Fibroblast of the aortic adventitia (primary cell): ENCODE results near the gene HOXB3. TPM values are rescaled to one million over a fixed set of nuclear protein-coding genes. Genes with fewer than 3 reads are reported as not detected.

ENCODE experiments used
- DNase-seq: peaks from one replicate; pipeline ENCODE4 v3.0.0-alpha.2; 2010; ENCODE audit warnings: low read depth
- H3K4me3 ChIP-seq: 2 replicates; pipeline ENCODE4 v1.5.1; 2011; ENCODE audit warnings: low read depth, mild to moderate bottlenecking, control low read depth, low read length, moderate library complexity
- CTCF ChIP-seq: IDR thresholded peaks from 2 replicates; pipeline ENCODE4 v1.5.1; 2011; ENCODE audit warnings: mild to moderate bottlenecking, low read length, control low read depth, inconsistent platforms; ENCODE audit not compliant: insufficient read depth
- total RNA-seq: library from RNA; depleted of rRNA; stranded (reverse); fragments of >200 nt; gene quantifications from 2 replicates; pipeline ENCODE4 v1.2.3, GENCODE V29; 2012; ENCODE audit warnings: low replicate concordance

Gene HOXB3
- total RNA-seq, 1 donor = 9.7 TPM

GRCh38 chr17:48579471-48579759 is 10.6 kb downstream of the HOXB3 start:
- TF ChIP-seq CTCF = no peak
- peak overlapping the region; percentile 77 for H3K4me3 ChIP-seq
- no peak for DNase-seq

- H3K4me3 ChIP-seq = peak overlapping the region; percentile 77
- no peak for TF ChIP-seq CTCF
These were observed 11.2 kb downstream of the HOXB3 start for GRCh38 chr17:48578616-48579470.

GRCh38 chr17:48577946-48578615 is 12.0 kb downstream of the HOXB3 start, which contains the start of gene HOXB4:
Gene HOXB4, minus strand, starts transcription at chr17:48578350. Its CDS starts 31 bp downstream, at chr17:48578319.
- TF ChIP-seq CTCF = no peak
- DNase-seq = peak; percentile 85

More at GRCh38 chr17:48578616-48579470, 11.2 kb downstream of the HOXB3 start:
- DNase-seq = peak; percentile 54

GRCh38 chr17:48577330-48577945 is 12.6 kb downstream of the HOXB3 start:
- H3K4me3 ChIP-seq = peak overlapping the region; percentile 77
- DNase-seq = peak; percentile 81
- no peak for TF ChIP-seq CTCF

More at GRCh38 chr17:48577946-48578615, 12.0 kb downstream of the HOXB3 start, which contains the start of gene HOXB4:
- H3K4me3 ChIP-seq = peak within 1 kb of the TSS; percentile 77

- H3K4me3 ChIP-seq = peak overlapping the region; percentile 77
- DNase-seq = peak; percentile 84
- TF ChIP-seq CTCF = no peak
These were observed 13.3 kb downstream of the HOXB3 start for GRCh38 chr17:48576479-48577309.
